ENCODE data around the gene SEH1L. TPM values are rescaled to one million over a fixed set of nuclear protein-coding genes. Genes with fewer than 3 reads are reported as not detected.

Gene SEH1L
- total RNA-seq, 4 donors from 2014 or later: 39.3 to 45.4 (median 42.8) TPM

- peak in 1 of 2 donors; percentile 67 for DNase-seq (ENCODE audit: low spot score in 2 of 2)
- TF ChIP-seq, protein P1, sequence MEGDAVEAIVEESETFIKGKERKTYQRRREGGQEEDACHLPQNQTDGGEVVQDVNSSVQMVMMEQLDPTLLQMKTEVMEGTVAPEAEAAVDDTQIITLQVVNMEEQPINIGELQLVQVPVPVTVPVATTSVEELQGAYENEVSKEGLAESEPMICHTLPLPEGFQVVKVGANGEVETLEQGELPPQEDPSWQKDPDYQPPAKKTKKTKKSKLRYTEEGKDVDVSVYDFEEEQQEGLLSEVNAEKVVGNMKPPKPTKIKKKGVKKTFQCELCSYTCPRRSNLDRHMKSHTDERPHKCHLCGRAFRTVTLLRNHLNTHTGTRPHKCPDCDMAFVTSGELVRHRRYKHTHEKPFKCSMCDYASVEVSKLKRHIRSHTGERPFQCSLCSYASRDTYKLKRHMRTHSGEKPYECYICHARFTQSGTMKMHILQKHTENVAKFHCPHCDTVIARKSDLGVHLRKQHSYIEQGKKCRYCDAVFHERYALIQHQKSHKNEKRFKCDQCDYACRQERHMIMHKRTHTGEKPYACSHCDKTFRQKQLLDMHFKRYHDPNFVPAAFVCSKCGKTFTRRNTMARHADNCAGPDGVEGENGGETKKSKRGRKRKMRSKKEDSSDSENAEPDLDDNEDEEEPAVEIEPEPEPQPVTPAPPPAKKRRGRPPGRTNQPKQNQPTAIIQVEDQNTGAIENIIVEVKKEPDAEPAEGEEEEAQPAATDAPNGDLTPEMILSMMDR (IDR thresholded peaks at IDR 0.05): no peak
- TF ChIP-seq POLR2AphosphoS5 (IDR thresholded peaks at IDR 0.05) (no peak), EP300 (IDR thresholded peaks at IDR 0.05) (no peak), POLR2A (IDR thresholded peaks at IDR 0.05) (no peak)
- Histone ChIP-seq H3K27me3 (no peaks in the 10 kb centered on the region), H3K4me1 (peaks cover 24% of the 10 kb centered on the region), H3K4me3 (no peak overlapping the region), H3K9me3 (no peaks in the 10 kb centered on the region), H3K36me3 (no peaks in the 10 kb centered on the region), H3K27ac (no peak overlapping the region)
- WGBS: 32% methylated on average over 4 of the region's 4 CpGs
These were observed 3.1 kb upstream of the SEH1L start for GRCh38 chr18:12944709-12945108.

GRCh38 chr18:12946549-12947284 lies 1.1 kb upstream of the SEH1L start:
- Histone ChIP-seq H3K36me3 (no peaks in the 10 kb centered on the region), H3K27ac (peak overlapping the region; percentile 97), H3K27me3 (no peaks in the 10 kb centered on the region), H3K9me3 (no peaks in the 10 kb centered on the region), H3K4me1 (peaks cover 29% of the 10 kb centered on the region), H3K4me3 (peak overlapping the region; percentile 75)
- DNase-seq (ENCODE audit: low spot score in 2 of 2): peak in 1 of 2 donors; percentile 74
- TF ChIP-seq, protein P1 (IDR thresholded peaks at IDR 0.05): no peak
- TF ChIP-seq POLR2AphosphoS5 (IDR thresholded peaks at IDR 0.05) (no peak), POLR2A (IDR thresholded peaks at IDR 0.05) (no peak), EP300 (IDR thresholded peaks at IDR 0.05) (no peak)
- 4% methylated on average over 15 of the region's 15 CpGs for WGBS

DNA sequence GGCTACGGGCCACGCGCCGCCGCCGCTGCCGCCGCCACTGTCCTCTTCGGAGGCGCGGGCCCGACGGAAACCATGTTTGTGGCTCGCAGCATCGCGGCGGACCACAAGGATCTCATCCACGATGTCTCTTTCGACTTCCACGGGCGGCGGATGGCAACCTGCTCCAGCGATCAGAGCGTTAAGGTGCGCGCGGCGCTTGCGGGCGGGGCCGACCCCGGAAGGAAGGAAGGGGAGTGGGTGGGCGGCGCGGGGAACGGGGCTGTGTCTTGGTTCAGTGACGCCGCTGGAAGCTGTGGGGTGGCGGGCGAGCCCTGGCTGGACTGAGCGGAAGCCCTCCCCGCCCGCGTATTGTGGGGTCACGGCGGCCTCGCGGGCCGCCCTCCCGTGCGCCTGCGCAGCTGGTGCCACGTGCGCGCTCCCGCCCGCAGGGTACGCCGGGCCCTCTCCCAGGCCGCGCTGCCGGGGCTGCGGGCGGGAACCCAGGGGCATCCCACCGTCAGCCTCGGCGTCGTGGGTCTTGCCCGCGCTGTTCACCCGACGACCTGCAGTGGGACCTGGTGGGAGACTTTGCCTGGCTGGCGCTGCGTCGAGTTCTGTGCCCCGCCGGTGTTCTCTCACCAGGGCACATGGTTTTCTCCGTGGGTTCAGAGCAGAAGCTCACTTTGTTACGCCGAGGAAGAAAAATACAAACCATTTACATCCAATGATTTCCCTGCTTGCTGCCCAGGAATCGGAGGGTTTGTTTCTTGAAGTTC lies 416 bp downstream of the SEH1L start:
- DNase-seq (ENCODE audit: low spot score in 2 of 2): peak; percentile 97 to 98
- Histone ChIP-seq H3K36me3 (no peaks in the 10 kb centered on the region), H3K27me3 (no peaks in the 10 kb centered on the region), H3K4me3 (peak overlapping the region; percentile 75), H3K4me1 (peaks cover 29% of the 10 kb centered on the region), H3K27ac (peak overlapping the region; percentile 97), H3K9me3 (no peaks in the 10 kb centered on the region)
- WGBS: 5% methylated on average over 18 of the region's 81 CpGs
- no peak for TF ChIP-seq EP300 (IDR thresholded peaks at IDR 0.05)
- TF ChIP-seq POLR2A (IDR thresholded peaks at IDR 0.05): peak; percentile 62 to 67
- peak; percentile 16 to 87 (median 80) for TF ChIP-seq POLR2AphosphoS5 (IDR thresholded peaks at IDR 0.05)
- TF ChIP-seq, protein P1 (IDR thresholded peaks at IDR 0.05): no peak

DNA sequence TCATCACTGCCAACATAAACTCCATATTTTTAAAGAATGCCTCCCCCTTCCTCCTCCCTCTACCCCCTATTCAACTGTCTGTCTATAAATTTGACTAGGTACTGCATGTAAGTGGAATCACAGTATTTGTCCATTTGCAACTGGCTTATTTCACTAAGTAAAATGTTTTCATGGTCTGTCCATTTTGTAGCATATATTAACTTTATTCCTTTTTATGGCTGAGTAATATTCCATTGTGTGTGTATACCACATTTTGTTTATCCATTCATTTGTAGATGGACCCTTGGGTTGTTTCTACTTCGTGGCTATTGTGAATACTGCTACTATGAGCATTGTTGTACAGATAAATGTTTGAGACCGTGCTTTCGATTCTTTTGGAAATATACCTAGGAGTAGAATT lies 10.7 kb downstream of the SEH1L start:
- no peaks in the 10 kb centered on the region for H3K4me1 ChIP-seq
- peaks cover 30% of the 10 kb centered on the region for H3K36me3 ChIP-seq
- 82% methylated on average over 3 of the region's 3 CpGs for WGBS
- H3K27ac ChIP-seq: no peak overlapping the region
- TF ChIP-seq POLR2A (IDR thresholded peaks at IDR 0.05) (no peak), POLR2AphosphoS5 (IDR thresholded peaks at IDR 0.05) (no peak), EP300 (IDR thresholded peaks at IDR 0.05) (no peak)
- TF ChIP-seq, protein P1 (IDR thresholded peaks at IDR 0.05): no peak
- DNase-seq (ENCODE audit: low spot score in 2 of 2): no peak
- H3K4me3 ChIP-seq: no peak overlapping the region
- H3K27me3 ChIP-seq: no peaks in the 10 kb centered on the region
- no peaks in the 10 kb centered on the region for H3K9me3 ChIP-seq

DNA sequence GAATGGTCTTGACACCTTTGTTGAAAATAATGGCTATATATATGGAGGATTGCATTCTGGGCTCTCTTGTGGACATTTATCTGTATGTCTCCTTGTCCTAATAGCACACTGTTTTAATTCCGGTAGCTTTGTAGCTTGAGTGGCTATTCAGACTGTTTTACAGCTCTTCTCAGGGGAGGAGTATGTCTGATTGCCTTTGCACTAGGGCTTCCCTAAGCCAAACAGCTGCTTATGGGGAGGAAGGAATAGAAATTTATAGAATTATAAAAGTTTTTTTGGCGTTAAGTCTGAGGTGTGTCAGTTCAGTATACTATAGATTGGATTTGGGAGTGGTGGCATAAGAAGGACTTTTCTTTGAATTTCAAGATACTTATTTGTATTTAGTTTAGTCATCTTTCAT lies 12.6 kb downstream of the SEH1L start:
- no peak for DNase-seq (ENCODE audit: low spot score in 2 of 2)
- no peak overlapping the region for H3K4me3 ChIP-seq
- no peaks in the 10 kb centered on the region for H3K4me1 ChIP-seq
- no peak overlapping the region for H3K27ac ChIP-seq
- H3K36me3 ChIP-seq: peaks cover 34% of the 10 kb centered on the region
- WGBS: 73% methylated on average over 2 of the region's 2 CpGs
- H3K9me3 ChIP-seq: no peaks in the 10 kb centered on the region
- no peaks in the 10 kb centered on the region for H3K27me3 ChIP-seq
- TF ChIP-seq, protein P1 (IDR thresholded peaks at IDR 0.05): no peak
- TF ChIP-seq POLR2AphosphoS5 (IDR thresholded peaks at IDR 0.05) (no peak), POLR2A (IDR thresholded peaks at IDR 0.05) (no peak), EP300 (IDR thresholded peaks at IDR 0.05) (no peak)
